ENCODE measurements around the gene SLC24A3.

Gene SLC24A3

GRCh38 chr20:19519466-19519865 lies 307.0 kb downstream of the SLC24A3 start:
- no peak for DNase-seq

GRCh38 chr20:19520261-19520660 lies 307.8 kb downstream of the SLC24A3 start:
- DNase-seq = no peak

- DNase-seq = no peak
Observed at GRCh38 chr20:19522071-19522801, 309.8 kb downstream of the SLC24A3 start.

- DNase-seq = no peak
Observed at GRCh38 chr20:19522836-19523590, 310.6 kb downstream of the SLC24A3 start.

GRCh38 chr20:19524691-19525090 lies 312.2 kb downstream of the SLC24A3 start:
- no peak for DNase-seq

GRCh38 chr20:19527509-19527908 lies 315.1 kb downstream of the SLC24A3 start:
- no peak for DNase-seq

- DNase-seq = no peak
Observed at GRCh38 chr20:19528286-19529030, 316.0 kb downstream of the SLC24A3 start.

GRCh38 chr20:19530006-19530405 lies 317.6 kb downstream of the SLC24A3 start:
- DNase-seq = no peak

- no peak for DNase-seq
Observed at GRCh38 chr20:19531446-19531845, 319.0 kb downstream of the SLC24A3 start.

- no peak for DNase-seq
Observed at GRCh38 chr20:19538556-19538955, 326.1 kb downstream of the SLC24A3 start.

- DNase-seq = no peak
Observed at GRCh38 chr20:19539191-19539590, 326.7 kb downstream of the SLC24A3 start.

- DNase-seq = peak; percentile 52
Observed at GRCh38 chr20:19540392-19540791, 327.9 kb downstream of the SLC24A3 start.

GRCh38 chr20:19543101-19543500 lies 330.7 kb downstream of the SLC24A3 start:
- DNase-seq = no peak

- no peak for DNase-seq
Observed at GRCh38 chr20:19544684-19545083, 332.2 kb downstream of the SLC24A3 start.

GRCh38 chr20:19546648-19547047 lies 334.2 kb downstream of the SLC24A3 start:
- no peak for DNase-seq

- no peak for DNase-seq
Observed at GRCh38 chr20:19547547-19547946, 335.1 kb downstream of the SLC24A3 start.

GRCh38 chr20:19549896-19550295 lies 337.5 kb downstream of the SLC24A3 start:
- DNase-seq = no peak

GRCh38 chr20:19552221-19553180 lies 340.1 kb downstream of the SLC24A3 start:
- no peak for DNase-seq

- DNase-seq = no peak
Observed at GRCh38 chr20:19554666-19555065, 342.2 kb downstream of the SLC24A3 start.

- no peak for DNase-seq
Observed at GRCh38 chr20:19555726-19556125, 343.3 kb downstream of the SLC24A3 start.

- no peak for DNase-seq
Observed at GRCh38 chr20:19557291-19557690, 344.8 kb downstream of the SLC24A3 start.

- no peak for DNase-seq
Observed at GRCh38 chr20:19560881-19561480, 348.5 kb downstream of the SLC24A3 start.

All from stimulated activated CD4-positive, alpha-beta T cell treated with anti-CD3 and anti-CD28 coated beads, Interleukin-1b, Interleukin-23, amount 100 ng/mL, for 48 hours (primary cell).